Stimulated activated CD4-positive, alpha-beta T cell treated with anti-CD3 and anti-CD28 coated beads, Interleukin-4, amount 100 ng/mL, for 4 hours (primary cell): ENCODE results near the gene ZBTB48.

Experiments
- DNase-seq, 2 experiments: peaks; one replicate each; pipeline ENCODE4 v3.0.0-alpha.2; 2020

ZBTB48 gene

DNA sequence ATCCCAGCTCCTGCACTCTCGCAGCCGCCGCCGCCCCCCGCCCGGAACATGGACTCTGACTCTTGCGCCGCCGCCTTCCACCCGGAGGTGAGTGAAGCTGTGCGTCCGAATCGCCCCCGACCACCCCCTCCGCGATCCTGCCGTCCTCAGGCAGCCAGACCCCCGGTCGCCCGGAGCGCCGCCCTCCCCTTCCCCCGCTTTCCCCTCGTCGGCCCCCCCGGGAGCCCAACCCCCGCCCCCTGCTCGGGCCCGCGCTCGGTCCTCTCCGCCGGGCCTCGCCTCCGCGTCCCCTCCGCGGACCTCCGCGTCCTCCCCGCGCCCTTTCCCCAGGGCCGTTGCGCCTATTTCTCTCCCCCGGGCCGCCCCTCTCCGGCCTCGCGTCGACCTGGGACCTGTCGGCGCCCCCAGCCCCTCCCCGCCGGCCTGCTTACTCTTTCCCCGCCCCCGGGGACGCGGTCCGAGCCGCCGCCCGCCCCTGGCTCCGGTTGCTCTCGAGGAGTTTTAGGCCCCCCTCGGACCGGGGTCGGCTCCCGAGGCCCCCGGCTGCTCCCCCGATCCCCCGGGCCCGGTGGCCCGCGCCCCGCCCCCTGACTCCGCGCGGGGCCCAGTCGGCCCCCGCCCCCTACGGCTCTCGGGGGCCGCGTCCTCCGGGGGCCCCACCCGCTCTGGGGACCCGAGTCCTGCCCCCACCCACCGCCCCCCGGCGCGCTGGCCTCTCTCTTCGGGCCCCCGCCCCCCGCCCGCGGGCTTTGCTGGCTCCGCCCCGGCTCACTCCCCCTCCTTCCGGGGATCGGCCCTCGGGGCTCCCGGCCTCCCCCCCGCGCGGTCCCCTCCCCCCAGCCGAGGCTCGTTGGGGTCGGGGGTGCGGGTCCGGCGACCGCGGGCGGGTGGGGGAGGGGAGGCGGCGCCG lies 34.5 kb downstream of the ZBTB48 start:
- DNase-seq = peak; percentile 63 to 68

DNA sequence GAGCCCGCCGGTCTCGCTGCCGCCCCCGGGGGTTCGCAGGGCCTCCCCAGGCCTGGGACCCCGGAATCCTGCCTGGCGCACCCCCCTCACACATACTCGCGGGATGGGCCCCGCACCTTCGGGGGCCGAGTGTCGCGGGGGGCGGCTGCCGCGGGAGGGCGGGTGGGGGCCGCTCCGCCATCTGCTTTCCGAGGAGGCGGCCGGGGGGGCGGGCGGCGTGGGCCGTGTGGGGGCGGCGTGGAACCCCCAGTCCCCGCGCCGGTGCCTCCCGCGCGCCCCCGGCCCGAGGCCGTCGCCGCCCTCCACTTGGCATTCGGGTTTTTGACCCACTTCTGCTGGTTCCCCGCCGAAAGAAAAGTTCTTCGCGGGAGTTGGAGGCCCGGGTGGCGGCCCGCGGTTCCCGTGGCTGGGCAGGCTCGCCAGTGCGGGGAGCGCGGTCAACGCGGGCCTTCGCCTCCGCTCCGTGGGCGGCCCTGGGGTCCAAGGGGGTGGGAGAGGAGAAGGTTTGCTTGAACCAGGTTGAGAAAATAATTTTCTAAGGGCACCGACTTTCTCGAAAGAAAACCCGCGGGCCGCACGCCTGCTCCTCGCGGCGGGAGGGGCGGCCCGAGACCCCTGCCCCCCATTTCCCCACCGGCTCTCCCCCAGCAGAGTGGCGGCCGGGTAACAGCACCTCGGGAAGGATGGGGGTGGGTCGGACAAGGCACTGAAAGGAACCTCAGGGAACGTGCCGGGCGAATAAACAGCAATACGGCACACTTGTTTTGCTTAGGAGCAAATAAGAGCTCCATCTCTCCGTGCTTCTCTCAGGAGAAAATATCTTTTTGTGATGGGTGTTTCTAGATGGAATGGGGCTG lies 35.4 kb downstream of the ZBTB48 start:
- DNase-seq = peak in 1 of 2 experiments; percentile 37

DNA sequence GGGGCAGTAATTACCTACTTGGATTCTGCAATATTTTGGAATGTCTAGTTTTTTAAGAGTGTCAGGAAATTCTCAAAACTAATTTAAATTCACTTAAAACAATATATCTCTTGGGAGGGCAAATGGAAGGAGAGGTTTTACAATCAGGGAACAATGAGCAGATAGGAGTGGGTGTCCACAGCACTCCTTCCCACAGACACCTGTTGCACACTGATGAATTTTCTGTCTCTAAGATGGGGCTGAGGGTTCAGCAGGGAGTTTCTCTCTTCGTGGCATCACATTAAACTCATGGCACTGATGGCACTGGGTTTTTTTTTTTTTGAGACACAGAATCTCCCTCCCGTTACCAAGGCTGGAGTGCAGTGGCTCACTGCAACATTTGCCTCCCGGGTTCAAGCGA lies 39.3 kb downstream of the ZBTB48 start:
- DNase-seq = no peak

DNA sequence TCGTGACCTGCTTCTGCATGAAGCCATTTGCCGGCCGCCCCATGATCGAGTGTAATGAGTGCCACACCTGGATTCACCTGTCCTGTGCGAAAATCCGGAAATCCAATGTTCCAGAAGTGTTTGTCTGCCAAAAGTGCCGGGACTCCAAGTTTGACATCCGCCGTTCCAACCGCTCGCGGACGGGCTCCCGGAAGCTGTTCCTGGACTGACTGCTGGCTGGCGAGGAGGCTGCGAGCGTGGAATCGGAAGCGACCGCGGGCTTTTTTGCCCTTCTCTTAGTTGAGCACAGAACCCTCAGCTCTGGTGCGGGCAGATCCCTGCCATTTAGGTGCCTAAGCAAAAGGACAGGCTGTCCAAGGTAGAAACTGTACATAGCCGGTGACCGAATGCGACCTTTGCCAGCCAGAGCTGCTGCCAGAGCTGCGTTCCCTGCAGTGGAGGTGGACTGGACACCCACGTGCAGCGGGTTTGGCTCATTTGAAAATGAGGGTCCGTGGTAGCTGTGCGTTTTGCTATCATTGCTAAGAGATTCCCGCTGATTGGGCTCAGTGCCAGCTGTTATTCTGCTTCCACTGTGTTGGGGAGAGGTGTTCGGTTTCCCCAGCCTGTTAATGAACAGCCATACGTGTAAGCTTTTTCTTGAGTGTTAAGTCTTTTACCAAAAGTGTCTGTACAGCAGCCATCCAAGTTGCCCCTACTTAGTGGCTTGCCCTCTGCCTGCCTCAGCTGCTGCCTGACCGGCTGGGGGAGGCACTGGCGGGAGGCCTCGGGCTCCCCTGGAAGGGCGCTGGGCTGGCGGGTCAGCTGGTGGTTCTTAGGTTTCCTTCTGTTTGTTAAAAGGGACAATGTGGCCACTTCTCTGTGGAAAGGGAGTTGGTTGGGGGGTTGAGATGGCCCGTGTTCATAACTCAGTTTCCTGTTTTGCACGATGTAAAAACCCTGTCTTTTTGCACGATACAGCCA lies 41.9 kb downstream of the ZBTB48 start:
- no peak for DNase-seq

DNA sequence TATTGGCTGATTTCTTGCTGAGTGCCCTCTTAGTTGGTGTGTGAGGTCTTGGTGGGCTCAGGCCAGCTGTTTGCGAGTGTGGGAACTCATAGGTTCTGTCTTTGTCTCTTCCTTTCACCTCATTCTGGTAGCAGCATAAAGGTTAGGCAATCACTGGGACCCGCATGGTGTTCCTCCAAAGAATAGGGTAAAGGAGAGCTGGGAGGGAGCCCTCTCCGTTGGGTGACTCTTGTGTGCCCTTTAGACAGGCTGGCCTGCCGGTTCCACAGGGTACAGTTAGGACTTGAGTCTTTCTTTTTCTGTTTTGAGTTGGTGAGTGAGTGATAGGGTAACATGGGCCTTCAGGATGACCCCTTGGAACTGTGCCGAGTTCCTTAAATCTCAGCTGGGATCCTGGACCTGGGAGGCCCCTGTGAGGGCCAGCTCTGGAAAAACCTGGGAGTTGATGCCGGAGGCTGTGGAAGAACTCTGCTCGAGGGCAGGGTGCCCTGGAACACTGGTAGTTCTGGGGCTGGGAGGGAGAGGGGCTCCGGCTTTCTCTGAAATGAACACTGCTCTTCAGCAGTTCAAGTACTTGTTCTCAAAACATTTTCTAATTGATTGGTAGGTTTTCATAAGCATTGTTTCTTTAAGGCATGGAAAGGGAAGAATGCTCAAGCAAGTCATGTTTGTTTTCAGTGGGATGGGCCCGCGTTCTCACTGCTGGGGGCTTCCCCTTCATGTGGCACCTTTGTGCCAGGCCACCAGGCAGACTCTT lies 42.8 kb downstream of the ZBTB48 start:
- DNase-seq = no peak

DNA sequence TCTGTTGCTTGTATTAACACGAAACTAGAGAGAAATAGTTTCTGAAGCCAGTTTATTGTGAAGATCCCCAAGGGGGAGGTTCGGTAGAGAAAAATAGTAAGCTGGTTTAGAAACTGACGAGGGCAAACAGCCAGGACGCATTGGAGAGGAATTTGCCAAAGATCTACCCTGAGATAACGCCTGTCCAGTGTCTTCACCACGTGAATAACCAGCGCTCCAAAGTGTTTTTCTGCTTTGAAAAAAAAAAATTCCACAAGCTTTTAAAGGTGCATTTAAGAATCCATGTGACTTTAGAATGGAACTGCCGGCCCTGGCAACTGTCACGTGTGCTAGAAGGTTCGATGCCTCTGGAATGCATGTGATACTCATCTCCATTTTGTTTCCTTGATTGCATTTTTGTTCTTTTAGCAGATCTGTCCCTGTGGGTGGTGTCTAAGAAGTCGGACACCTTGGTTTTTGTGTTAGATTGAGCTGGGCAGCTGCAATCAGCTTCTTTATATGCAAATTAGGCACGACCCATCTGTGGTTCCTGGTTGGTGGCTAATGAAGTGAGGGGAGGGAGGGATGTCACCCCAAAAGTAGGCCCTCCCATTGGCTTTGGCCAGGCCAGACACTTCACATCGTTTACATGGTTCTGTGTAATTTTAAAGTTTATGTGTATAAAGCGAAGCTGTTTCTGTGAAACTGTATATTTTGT lies 43.6 kb downstream of the ZBTB48 start:
- DNase-seq = no peak

DNA sequence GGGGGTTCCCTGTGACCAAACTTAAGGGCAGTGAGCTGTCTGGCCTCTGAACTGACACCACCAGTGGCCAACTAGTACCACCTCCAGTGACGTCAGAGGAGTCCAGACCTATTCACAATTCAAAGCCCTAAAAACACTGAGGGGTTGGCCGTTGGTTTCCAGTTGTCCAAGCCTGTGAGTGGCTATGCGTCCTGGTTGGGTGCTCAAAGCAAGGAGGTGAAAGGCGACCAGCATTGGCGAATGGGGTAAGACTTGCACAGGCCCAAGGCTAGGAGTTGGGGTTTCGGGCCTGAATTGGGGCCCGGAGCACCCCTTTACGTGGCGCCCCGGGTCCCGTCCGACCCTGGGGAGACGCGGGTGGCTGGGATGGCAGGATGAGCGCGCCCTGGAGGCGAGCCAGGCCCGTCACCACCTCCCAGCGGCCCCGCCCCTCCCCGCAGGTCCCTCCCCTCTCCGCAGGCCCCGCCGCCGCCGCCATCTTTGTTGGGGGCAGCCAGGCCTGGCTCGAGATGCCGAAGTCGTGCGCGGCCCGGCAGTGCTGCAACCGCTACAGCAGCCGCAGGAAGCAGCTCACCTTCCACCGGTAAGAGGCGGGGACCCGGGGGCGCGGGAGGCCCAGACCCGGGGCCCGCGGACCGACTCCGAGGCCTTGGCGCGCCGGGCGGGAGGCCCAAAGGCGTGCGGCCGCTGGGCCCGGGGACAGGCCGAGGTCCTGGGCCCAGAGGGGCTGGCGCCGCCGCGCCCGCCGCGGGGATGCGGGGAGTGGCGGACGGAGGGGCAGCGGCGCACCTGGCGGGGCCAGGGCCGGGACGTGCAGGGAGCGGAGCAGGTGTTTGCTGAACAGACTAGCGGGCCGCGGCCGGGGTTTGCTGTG lies 45.2 kb downstream of the ZBTB48 start, which contains the start of gene THAP3:
TSS of gene THAP3 (plus strand) at position 159 of the 874 bp plus-strand sequence. CDS start at position 510, 351 bp downstream.
- DNase-seq = peak; percentile 82 to 92

DNA sequence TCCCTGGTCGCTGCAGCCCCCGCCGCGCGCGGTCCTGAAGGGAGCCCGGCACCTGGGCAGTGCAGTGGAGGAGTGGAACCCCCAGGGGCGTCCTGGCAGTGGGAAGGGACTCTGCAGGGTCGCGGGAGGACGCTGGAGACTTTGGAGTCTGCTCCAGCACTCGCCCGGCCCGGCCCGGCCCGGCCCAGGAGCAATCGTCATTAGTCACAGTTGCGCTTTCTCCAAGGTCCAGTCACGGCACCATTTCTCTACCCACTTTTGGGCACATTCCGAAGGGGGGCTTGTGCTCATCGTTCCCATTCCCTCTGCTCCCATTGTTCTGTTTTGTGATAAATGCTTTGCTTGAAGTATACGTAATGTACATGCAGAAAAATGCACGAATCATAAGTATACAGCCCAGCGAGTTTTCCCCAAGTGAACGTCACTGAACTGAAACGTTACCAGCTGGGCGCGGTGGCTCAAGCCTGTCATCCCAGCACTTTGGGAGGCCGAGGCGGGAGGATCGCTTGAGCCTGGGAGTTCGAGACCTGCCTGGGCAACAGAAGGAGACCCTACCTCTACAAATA lies 45.9 kb downstream of the ZBTB48 start:
- DNase-seq = no peak

DNA sequence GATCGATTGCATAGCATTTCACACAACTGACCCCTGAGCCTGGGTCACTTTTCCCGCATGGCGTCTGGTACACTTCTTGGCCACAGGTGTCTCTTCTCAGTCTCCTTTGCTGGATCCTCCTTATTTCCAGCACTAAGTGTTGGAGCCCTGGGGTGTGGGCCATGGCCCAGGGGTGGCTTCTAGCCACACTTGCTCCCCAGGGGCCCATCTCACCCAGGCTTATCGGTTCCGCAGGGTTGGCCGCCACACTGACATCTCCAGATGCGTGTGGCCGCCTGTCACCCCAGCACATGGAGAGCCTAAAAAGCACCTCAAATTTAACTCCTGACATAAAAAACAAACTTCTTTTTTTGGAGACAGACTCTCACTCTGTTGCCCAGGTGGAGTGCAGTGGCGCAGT lies 47.2 kb downstream of the ZBTB48 start:
- no peak for DNase-seq

DNA sequence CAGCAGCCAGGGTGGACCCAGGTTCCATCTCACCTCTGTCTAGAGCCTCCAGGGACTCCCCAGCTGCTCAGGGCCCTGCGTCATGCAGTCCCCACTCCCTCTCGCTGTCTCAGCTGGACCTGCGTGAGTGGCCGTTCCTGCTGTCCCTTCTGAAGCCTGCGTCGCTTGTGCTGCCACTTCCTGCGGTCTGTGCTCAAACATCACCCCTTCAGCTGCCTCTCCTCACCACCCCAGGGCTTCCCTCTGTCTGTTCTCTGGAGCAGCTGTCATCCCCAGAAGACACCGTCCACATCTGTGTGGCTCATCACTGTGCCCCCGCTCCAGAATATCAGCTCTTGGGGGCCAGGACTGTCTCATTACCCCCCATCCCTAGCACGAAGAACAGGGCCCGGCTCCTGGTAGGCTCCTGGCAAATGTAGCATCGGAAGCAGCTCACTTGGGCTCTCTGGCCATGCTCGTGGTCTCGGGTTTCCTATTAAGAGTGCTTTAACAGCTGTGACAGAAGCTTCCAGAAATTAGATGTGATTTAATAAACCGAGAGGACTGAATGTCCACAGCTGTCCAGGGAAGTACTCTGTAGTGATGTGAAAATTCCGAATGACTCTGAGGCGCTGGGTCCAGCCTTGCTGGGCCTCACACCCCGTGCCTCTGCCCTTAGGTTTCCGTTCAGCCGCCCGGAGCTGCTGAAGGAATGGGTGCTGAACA lies 48.2 kb downstream of the ZBTB48 start:
- no peak for DNase-seq

DNA sequence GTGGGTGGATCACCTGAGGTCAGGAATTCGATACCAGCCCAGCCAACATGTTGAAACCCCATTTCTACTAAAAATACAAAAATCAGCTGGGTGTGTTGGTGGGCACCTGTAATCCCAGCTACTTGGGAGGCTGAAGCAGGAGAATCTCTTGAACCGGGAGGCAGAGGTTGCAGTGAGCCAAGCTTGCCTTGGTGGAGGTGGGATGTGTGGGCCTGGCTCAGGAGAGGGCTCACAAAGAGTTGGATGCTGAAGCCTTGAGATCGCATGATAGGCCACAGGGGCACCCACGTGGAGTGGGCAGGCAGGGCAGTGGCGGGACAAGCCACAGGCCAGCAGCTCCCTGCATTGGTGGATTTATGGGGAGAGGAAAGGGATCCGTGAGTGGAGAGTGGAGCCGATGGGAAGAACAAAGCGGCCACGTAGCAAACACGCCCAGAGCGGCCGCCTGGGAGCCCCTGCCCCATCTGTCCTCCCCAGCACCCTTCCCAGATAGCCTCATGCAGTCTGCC lies 49.2 kb downstream of the ZBTB48 start:
- DNase-seq = no peak

DNA sequence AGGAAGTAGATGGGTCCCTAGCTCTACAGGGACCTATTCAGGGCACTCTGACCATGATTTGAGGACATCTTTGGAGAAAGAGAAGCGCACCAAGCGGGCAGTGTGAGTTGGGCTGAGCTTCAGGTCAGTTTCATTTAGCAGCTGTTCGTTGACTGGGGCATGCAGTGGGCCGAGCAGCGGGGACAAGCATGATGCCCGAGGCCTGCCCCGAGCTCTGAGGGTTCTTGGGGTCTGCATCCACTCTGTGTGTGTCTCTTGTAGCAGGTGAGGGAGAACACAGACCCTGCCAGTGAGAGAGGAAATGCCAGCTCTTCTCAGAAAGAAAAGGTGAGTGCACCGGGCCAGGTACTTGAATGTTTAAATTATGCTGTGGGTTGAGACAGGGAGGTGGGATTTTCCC lies 50.2 kb downstream of the ZBTB48 start:
- DNase-seq = no peak

DNA sequence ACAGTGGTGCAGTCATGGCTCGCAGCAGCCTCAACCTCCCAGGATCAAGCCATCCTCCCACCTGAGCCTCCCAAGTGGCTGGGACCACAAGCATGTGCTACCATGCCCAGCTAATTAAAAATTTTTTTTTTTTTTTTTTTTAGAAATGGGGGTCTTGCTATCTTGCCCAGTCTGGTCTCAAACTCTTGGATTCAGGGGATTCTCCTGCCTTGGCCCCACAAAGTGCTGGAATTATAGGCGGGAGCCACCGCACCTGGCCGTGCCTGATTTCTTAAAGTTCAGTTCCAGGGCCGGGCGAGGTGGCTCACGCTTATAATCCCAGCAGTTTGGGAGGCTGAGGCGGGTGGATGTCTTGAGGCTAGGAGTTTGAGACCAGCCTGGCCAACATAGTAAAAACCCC lies 51.3 kb downstream of the ZBTB48 start:
- no peak for DNase-seq

DNA sequence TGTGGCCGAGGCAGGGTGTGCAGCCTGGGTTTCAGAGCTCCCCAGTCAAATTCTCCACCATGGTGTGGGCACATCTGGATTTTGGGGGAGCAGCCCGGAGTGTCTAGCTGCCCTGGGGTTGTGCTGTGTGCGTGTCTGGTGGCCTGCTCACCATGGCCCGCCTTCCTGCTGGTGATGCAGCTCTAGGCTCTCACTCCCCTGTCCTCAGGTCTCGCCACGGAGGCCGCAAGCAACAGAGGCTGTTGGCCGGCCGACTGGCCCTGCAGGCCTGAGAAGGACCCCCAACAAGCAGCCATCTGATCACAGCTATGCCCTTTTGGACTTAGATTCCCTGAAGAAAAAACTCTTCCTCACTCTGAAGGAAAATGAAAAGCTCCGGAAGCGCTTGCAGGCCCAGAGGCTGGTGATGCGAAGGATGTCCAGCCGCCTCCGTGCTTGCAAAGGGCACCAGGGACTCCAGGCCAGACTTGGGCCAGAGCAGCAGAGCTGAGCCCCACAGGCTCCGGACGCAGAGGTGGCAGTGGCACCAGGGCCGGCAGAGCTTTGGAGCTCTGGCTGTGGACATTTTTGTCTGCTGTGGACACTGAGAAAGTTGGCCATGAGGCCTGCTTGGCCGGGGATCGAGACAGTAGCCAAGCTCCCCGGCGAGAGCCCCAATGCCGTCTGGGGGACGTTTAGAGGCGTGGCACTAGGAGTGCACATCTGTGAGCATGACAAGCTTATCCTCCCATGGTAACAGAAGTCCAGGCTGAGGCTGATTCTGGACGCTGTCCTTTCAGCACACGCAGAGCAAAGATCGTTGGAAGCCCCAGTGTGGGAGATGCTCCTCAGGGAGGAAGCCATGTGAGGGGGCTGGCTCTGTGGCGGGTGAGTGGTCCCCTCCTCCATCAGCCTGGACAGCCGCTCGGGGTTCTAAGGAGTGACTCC lies 53.1 kb downstream of the ZBTB48 start:
- no peak for DNase-seq

DNA sequence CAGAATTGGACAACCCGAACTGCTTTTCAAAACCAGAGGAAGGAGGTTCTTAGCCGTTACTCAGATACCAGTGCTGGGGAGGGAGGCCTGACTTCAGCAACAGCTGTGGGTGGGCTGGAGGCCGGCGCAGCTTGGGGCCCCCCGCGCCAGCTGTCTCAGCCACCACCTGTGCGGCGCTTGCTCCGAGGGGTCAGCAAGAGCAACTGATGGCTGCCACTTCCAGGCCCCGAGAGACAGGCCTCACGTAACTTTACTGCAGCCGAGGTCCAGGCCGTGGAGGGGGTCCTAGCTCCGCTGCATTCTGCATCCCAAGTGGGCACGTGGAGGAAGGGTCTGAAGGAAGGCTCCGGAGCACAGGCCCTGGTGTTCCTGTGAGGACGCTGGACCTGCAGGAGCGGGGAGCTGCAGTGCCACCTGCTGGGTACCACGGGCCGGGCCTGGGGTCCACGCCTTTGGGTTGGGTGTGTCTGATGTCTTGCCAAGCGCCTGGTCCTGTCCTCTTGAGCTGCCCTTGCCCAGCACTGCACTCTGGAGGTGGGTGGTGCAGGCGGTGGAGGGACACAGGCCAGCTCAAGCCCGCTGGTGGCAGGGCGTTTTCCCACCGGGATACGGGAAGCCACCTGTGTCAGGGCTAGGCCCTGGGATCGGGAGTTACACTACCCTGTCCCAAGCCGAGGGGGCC lies 54.7 kb downstream of the ZBTB48 start:
- DNase-seq = peak; percentile 40 to 41

DNA sequence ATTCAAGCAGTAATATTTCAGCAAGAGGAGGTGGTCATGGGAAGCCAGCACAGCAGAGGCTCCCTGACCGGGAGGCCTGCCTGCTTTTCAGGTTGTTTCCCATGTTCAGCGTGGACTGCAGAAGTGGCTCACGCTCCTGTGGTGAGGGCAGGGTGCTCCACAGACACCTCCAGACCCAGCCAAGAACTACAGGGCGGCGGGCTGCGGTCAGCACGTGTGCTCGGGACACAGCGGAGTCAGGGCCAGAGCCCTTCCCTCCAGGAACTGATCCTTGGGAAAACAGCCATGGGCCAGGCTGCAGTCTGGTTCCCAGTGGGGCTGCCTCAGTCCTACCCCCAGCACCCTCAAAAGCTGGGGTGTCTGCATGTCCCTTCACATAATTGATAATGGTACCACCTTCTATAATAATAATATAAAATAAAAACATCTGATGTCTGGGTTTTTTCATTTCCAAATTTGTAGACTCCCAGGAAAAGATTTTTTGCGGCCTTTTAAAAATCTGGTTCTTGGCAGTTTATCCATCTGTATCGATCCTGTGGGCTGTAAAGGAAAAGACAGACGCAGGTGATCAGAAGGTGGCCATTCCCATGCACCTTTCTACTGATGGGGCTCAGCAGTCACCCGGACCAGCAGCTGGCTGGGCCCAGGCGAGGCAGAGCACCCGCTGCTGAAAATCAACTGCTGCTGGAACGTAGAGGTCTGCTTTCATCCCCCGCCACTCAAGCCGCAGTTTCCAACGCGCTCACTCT lies 55.5 kb downstream of the ZBTB48 start:
- DNase-seq = no peak
